Measurements from ENCODE around the gene TAL2.

GRCh38 chr9:105686936-105687335, 24.7 kb downstream of the TAL2 start:
- TF ChIP-seq CTCF (IDR thresholded peaks at IDR 0.05) = no peak
- TF ChIP-seq POLR2A (IDR thresholded peaks at IDR 0.05) = no peak

Measured in uterus (tissue), 2 donors.